WTC11 (cell line): ENCODE measurements around the gene IL4I1. TPM values are rescaled to one million over a fixed set of nuclear protein-coding genes. Genes with fewer than 3 reads are reported as not detected.
A peak's percentile ranks its signal among the peaks of the same experiment; 100 is the strongest.
"Not testable (repeated sequence)": the region's sequence is repeated elsewhere in the genome, so short reads cannot be mapped to it uniquely, and the experiment has no call there.

Source experiments
- ATAC-seq: fragments of 200-7000 bp; cut with Tn5 transposase; 2 replicates; pipeline ENCODE4 v1.10.0; 2021; ENCODE audit warnings: mild to moderate bottlenecking, moderate library complexity
- Bru-seq: library from RNA; stranded (reverse); fragments of 400-500 nt; gene quantifications from one replicate; lab custom pipeline; 2021; lab: Mats Ljungman, UMichigan
- CTCF ChIA-PET: fragments of 300-600 bp; sonication (Branson Sonifier 250); formaldehyde crosslinking; loops from one replicate; lab custom pipeline; 2021; ENCODE audit warnings: antibody characterized with exemption; lab: Charles Lee
- POLR2A ChIA-PET: fragments of 350-600 bp; sonication (Branson Sonifier 250); formaldehyde crosslinking; loops from one replicate; lab custom pipeline; 2021; ENCODE audit warnings: antibody characterized with exemption; lab: Charles Lee
- DNase-seq: peaks from one replicate; pipeline ENCODE4 v3.0.0; 2021; ENCODE audit warnings: low spot score
- H3K27ac Mint-ChIP-seq: 2 replicates; pipeline ENCODE4 v1.8.0; 2021; ENCODE audit warnings: mixed read lengths
- H3K27me3 Mint-ChIP-seq: 2 replicates; pipeline ENCODE4 v1.8.0; 2021; ENCODE audit warnings: low read depth, mild to moderate bottlenecking, moderate library complexity, mixed read lengths
- H3K36me3 Mint-ChIP-seq: 2 replicates; pipeline ENCODE4 v1.8.0; 2021; ENCODE audit warnings: mixed read lengths
- H3K4me1 Mint-ChIP-seq: 2 replicates; pipeline ENCODE4 v1.8.0; 2022; ENCODE audit warnings: mixed read lengths
- H3K4me3 Mint-ChIP-seq: 2 replicates; pipeline ENCODE4 v1.8.0; 2021; ENCODE audit warnings: mild to moderate bottlenecking, moderate library complexity, mixed read lengths
- H3K9me3 Mint-ChIP-seq: 2 replicates; pipeline ENCODE4 v1.8.0; 2021; ENCODE audit warnings: mixed read lengths
- ATF1 ChIP-seq: sonication (generic); formaldehyde crosslinking; IDR thresholded peaks from 2 replicates; pipeline ENCODE4 v1.8.1; 2023; ENCODE audit warnings: mild to moderate bottlenecking, moderate library complexity, missing genetic modification reagents
- CBFB ChIP-seq: sonication (generic); formaldehyde crosslinking; IDR thresholded peaks from 2 replicates; pipeline ENCODE4 v1.8.1; 2022; ENCODE audit warnings: mild to moderate bottlenecking, low read depth, missing genetic modification reagents
- EMX1 ChIP-seq: fragments of 250-450 bp; sonication (Bioruptor Pico); IDR thresholded peaks from 2 replicates; pipeline ENCODE4 v1.8.0; 2021; ENCODE audit warnings: mild to moderate bottlenecking
- ESRRA ChIP-seq: sonication (generic); formaldehyde crosslinking; IDR thresholded peaks from 2 replicates; pipeline ENCODE4 v1.8.1; 2022; ENCODE audit warnings: mild to moderate bottlenecking, missing genetic modification reagents, borderline replicate concordance
- ETV6 ChIP-seq: sonication (generic); formaldehyde crosslinking; IDR thresholded peaks from 2 replicates; pipeline ENCODE4 v1.8.1; 2022; ENCODE audit warnings: mild to moderate bottlenecking, missing genetic modification reagents
- IRF2 ChIP-seq: sonication (generic); formaldehyde crosslinking; IDR thresholded peaks from 2 replicates; pipeline ENCODE4 v1.8.0; 2022; ENCODE audit warnings: low read depth, missing genetic modification reagents, borderline replicate concordance
- MXD4 ChIP-seq: fragments of 250-450 bp; sonication (Bioruptor Pico); IDR thresholded peaks from 2 replicates; pipeline ENCODE4 v1.8.0; 2021; ENCODE audit warnings: mild to moderate bottlenecking, moderate library complexity, borderline replicate concordance
- NFYB ChIP-seq: sonication (generic); formaldehyde crosslinking; conservative IDR thresholded peaks from 2 replicates; pipeline ENCODE4 v1.8.0; 2022; ENCODE audit warnings: low read depth, missing genetic modification reagents
- SOX15 ChIP-seq: fragments of 250-450 bp; sonication (Bioruptor Pico); IDR thresholded peaks from 2 replicates; pipeline ENCODE4 v1.9.0; 2021; ENCODE audit warnings: mild to moderate bottlenecking
- TEAD1 ChIP-seq: sonication (generic); formaldehyde crosslinking; IDR thresholded peaks from 2 replicates; pipeline ENCODE4 v1.8.0; 2022; ENCODE audit warnings: mild to moderate bottlenecking, missing genetic modification reagents
- USF2 ChIP-seq: sonication (generic); formaldehyde crosslinking; IDR thresholded peaks from 2 replicates; pipeline ENCODE4 v1.8.1; 2023; ENCODE audit warnings: mild to moderate bottlenecking, missing genetic modification reagents, moderate library complexity
- ZNF219 ChIP-seq: sonication (generic); formaldehyde crosslinking; IDR thresholded peaks from 2 replicates; pipeline ENCODE4 v1.8.0; 2023; ENCODE audit warnings: missing genetic modification reagents, mild to moderate bottlenecking, borderline replicate concordance
- ZNF232 ChIP-seq: sonication (generic); formaldehyde crosslinking; IDR thresholded peaks from 2 replicates; pipeline ENCODE4 v1.8.0; 2022; ENCODE audit warnings: mild to moderate bottlenecking, missing genetic modification reagents
- ZNF396 ChIP-seq: fragments of 250-450 bp; sonication (Bioruptor Pico); IDR thresholded peaks from 2 replicates; pipeline ENCODE4 v1.8.0; 2021; ENCODE audit warnings: mild to moderate bottlenecking, moderate library complexity, borderline replicate concordance
- long read RNA-seq, 3 experiments: library from RNA in 1 of 3; library from capped mRNA in 1 of 3; library from polyadenylated mRNA in 1 of 3; unstranded in 2 of 3; stranded (forward) in 1 of 3; transcript quantifications; one replicate each; pipeline ENCODE4 v2.0.0, GENCODE V29; 2021
- total RNA-seq: library from RNA; stranded (reverse); gene quantifications from 3 replicates; pipeline ENCODE4 v1.2.3, GENCODE V29; 2021
- TF ChIP-seq, protein P1 (sequence below): fragments of 250-450 bp; sonication (Bioruptor Pico); IDR thresholded peaks from 2 replicates; pipeline ENCODE4 v1.9.0; 2021; ENCODE audit warnings: mild to moderate bottlenecking
- TF ChIP-seq, protein P2 (sequence below): sonication (generic); formaldehyde crosslinking; IDR thresholded peaks from 2 replicates; pipeline ENCODE4 v1.8.1; 2022; ENCODE audit warnings: mild to moderate bottlenecking, missing genetic modification reagents, moderate library complexity, borderline replicate concordance
- TF ChIP-seq, protein P3 (sequence below): fragments of 250-450 bp; sonication (Bioruptor Pico); conservative IDR thresholded peaks from 2 replicates; pipeline ENCODE4 v1.9.0; 2021; ENCODE audit warnings: mild to moderate bottlenecking

IL4I1 gene, protein sequence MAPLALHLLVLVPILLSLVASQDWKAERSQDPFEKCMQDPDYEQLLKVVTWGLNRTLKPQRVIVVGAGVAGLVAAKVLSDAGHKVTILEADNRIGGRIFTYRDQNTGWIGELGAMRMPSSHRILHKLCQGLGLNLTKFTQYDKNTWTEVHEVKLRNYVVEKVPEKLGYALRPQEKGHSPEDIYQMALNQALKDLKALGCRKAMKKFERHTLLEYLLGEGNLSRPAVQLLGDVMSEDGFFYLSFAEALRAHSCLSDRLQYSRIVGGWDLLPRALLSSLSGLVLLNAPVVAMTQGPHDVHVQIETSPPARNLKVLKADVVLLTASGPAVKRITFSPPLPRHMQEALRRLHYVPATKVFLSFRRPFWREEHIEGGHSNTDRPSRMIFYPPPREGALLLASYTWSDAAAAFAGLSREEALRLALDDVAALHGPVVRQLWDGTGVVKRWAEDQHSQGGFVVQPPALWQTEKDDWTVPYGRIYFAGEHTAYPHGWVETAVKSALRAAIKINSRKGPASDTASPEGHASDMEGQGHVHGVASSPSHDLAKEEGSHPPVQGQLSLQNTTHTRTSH
- total RNA-seq (0.83 to 1.4 TPM (median 0.99 TPM) in 3 replicates), Bru-seq, nascent RNA (percentile 30 among the genes with signal in this experiment)
- long read RNA-seq, experiment 1, partial matches to known transcripts = 0 of 1 reads
- long read RNA-seq, experiment 1, other reads (novel, unspliced or antisense) = 1 of 1 reads
- long read RNA-seq, experiment 2, partial matches to known transcripts = 1 of 47 reads
- long read RNA-seq, experiment 2, other reads (novel, unspliced or antisense) = 46 of 47 reads
- long read RNA-seq, experiment 3 = 0 reads

DNA sequence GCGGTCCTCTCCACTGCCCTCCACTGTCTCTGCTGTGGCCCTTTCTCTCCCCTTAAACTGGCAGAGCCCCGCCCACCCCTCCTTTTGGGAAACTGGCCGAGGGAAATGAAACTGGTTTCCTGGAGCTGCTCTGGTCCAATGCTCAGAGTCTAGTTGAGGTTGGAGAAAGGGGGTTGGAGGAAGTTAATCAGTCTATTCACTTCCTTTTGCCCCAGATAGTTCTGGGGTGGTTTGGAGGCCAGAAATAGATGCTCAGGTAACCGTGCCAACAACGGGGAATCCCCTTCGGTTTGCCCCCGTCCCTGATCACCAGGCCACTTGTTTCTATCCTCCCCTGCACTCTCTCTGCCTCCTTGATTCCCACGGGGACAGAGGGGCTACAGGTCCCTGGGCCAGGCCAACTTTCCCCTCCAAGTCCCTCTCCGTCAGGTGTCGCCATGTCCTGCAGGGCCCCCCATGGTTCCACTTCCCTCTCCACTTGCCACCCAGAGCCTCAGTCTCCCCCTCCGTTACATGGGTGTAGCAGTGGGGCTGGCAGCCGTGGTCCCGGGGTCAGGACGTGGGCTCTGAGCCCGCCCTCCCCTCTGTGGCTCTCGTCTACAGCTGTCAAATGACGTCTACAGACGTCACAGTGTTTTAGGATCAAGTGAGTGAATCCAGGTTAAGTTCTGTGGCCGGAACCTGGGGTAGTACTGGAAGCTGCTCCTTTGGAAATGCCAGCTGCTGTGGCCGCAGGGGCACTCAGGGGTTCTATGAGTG is at the start of gene IL4I1:
IL4I1 (minus strand) TSS at position 25 of the 759 bp plus-strand sequence. CDS start 727 bp downstream, outside the sequence.
- Mint-ChIP-seq H3K36me3 (no peaks in the 10 kb centered on the region), H3K27ac (no peak within 1 kb of the TSS), H3K9me3 (no peaks in the 10 kb centered on the region), H3K4me3 (no peak within 1 kb of the TSS), H3K27me3 (peaks cover 23% of the 10 kb centered on the region)
- ChIA-PET CTCF (no interaction called here), POLR2A (no interaction called here)
- ATAC-seq = peak; percentile 27; the same call in 1 of the 2 replicates
- no peak for DNase-seq
- TF ChIP-seq, protein P1, sequence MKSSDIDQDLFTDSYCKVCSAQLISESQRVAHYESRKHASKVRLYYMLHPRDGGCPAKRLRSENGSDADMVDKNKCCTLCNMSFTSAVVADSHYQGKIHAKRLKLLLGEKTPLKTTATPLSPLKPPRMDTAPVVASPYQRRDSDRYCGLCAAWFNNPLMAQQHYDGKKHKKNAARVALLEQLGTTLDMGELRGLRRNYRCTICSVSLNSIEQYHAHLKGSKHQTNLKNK (CRISPR knock-in tag) = no peak
- TF ChIP-seq, protein P2, sequence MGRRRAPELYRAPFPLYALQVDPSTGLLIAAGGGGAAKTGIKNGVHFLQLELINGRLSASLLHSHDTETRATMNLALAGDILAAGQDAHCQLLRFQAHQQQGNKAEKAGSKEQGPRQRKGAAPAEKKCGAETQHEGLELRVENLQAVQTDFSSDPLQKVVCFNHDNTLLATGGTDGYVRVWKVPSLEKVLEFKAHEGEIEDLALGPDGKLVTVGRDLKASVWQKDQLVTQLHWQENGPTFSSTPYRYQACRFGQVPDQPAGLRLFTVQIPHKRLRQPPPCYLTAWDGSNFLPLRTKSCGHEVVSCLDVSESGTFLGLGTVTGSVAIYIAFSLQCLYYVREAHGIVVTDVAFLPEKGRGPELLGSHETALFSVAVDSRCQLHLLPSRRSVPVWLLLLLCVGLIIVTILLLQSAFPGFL (CRISPR knock-in tag) = no peak
- TF ChIP-seq MXD4 (CRISPR knock-in tag) = no peak
- TF ChIP-seq ZNF396 (CRISPR knock-in tag) = no peak
- no peak for TF ChIP-seq TEAD1 (CRISPR knock-in tag)
- no peak for TF ChIP-seq IRF2 (CRISPR knock-in tag)
- no peak for TF ChIP-seq USF2 (CRISPR knock-in tag)
- TF ChIP-seq, protein P3, sequence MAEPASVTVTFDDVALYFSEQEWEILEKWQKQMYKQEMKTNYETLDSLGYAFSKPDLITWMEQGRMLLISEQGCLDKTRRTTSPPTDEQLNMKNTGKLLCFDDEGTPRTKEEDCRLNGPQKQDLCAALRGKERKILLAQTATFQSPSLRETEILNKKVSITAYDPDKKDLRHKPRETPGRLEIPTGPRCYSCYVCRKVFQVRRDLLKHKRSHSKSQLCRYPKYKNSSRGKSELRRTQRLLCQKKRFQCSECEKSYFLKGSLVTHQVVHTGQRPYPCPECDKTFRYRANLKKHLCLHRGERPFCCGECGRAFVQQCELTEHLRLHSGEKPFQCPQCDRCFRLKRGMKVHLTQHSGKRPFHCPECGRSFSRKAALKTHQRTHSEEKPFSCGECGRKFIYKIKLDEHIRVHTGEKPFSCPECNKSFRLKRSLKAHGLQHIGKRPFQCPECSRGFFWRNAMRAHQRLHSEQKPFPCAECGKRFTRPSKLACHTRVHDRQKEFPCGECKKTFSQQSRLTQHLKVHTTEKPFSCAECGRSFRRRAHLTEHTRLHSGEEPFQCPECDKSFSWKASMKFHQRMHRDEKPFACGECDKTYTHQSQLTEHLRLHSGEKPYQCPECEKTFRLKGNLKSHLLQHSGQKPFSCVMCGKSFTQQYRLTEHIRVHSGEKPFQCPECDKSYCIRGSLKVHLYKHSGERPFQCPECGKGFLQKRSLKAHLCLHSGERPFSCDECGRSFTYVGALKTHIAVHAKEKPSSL = no peak
- TF ChIP-seq EMX1 (CRISPR knock-in tag) = no peak
- no peak for TF ChIP-seq ZNF219 (CRISPR knock-in tag)
- no peak for TF ChIP-seq ETV6 (CRISPR knock-in tag)
- no peak for TF ChIP-seq ESRRA (CRISPR knock-in tag)
- TF ChIP-seq ZNF232 (CRISPR knock-in tag) = no peak
- no peak for TF ChIP-seq CBFB (CRISPR knock-in tag)
- TF ChIP-seq SOX15 (CRISPR knock-in tag) = no peak
- TF ChIP-seq, all 79 proteins: peak for 0
- peaks cover 4% of the 10 kb centered on the region for H3K4me1 Mint-ChIP-seq

- ATAC-seq (peak; percentile 72), DNase-seq (no peak)
- Mint-ChIP-seq H3K36me3 (no peaks in the 10 kb centered on the region), H3K27ac (no peak overlapping the region), H3K27me3 (no peaks in the 10 kb centered on the region; the same call in 1 of the 2 replicates), H3K4me3 (no peak overlapping the region), H3K4me1 (no peaks in the 10 kb centered on the region), H3K9me3 (peaks cover 3% of the 10 kb centered on the region; the same call in 1 of the 2 replicates)
- ChIA-PET CTCF (interaction anchor here (0.5 to 0.8 kb wide), 3 partner anchors 9 to 1757 kb away, joined by 3 to 4 read pairs (median 4); no protein-coding TSS in a partner anchor), POLR2A (no interaction called here)
- TF ChIP-seq NFYB (CRISPR knock-in tag) (peak; percentile 66), ATF1 (CRISPR knock-in tag) (no peak)
- TF ChIP-seq, all 79 proteins: peak for 1
Observed at GRCh38 chr19:49946415-49946814, 49.7 kb upstream of the IL4I1 start.

GRCh38 chr19:49944567-49944966 is 47.9 kb upstream of the IL4I1 start:
- CTCF ChIA-PET, H3K9me3 Mint-ChIP-seq, H3K4me3 Mint-ChIP-seq, H3K4me1 Mint-ChIP-seq, H3K27ac Mint-ChIP-seq, POLR2A ChIA-PET, ATAC-seq, DNase-seq, H3K27me3 Mint-ChIP-seq, H3K36me3 Mint-ChIP-seq: not testable (repeated sequence)
